HEK293T (cell line): ENCODE results near the gene CD40.

Source experiments
- CTCF ChIA-PET: fragments of 350-600 bp; formaldehyde crosslinking; extraction: SDS; loops from one replicate; lab custom pipeline; 2021; ENCODE audit warnings: antibody characterized with exemption, inconsistent platforms; lab: Yijun Ruan, JAX
- POLR2A ChIA-PET: fragments of 350-600 bp; formaldehyde crosslinking; extraction: SDS; loops from one replicate; lab custom pipeline; 2020; ENCODE audit warnings: antibody characterized with exemption, inconsistent platforms; lab: Yijun Ruan, JAX
- DNase-seq: peaks from one replicate; pipeline ENCODE4 v3.0.0; 2012; ENCODE audit warnings: mixed read lengths; ENCODE audit errors: extremely low spot score
- ARNT ChIP-seq: fragments of 450-650 bp; IDR thresholded peaks from 2 replicates; pipeline ENCODE4 v1.6.1; 2017; ENCODE audit warnings: mild to moderate bottlenecking
- BHLHE40 ChIP-seq: fragments of 450-650 bp; IDR thresholded peaks from 2 replicates; pipeline ENCODE4 v1.6.1; 2016; ENCODE audit warnings: mild to moderate bottlenecking, moderate library complexity, borderline replicate concordance
- CTBP1 ChIP-seq: fragments of 450-650 bp; IDR thresholded peaks from 2 replicates; pipeline ENCODE4 v1.6.1; 2016; ENCODE audit warnings: borderline replicate concordance
- ELF4 ChIP-seq: fragments of 450-650 bp; IDR thresholded peaks from 2 replicates; pipeline ENCODE4 v1.6.1; 2017; ENCODE audit warnings: antibody characterized with exemption
- FOXA1 ChIP-seq: fragments of 450-650 bp; IDR thresholded peaks from 2 replicates; pipeline ENCODE4 v1.6.1; 2016; ENCODE audit warnings: mild to moderate bottlenecking
- FOXK2 ChIP-seq: fragments of 450-650 bp; IDR thresholded peaks from 2 replicates; pipeline ENCODE4 v1.6.1; 2016; ENCODE audit warnings: mild to moderate bottlenecking
- FOXM1 ChIP-seq: fragments of 450-650 bp; IDR thresholded peaks from 2 replicates; pipeline ENCODE4 v1.6.1; 2017; ENCODE audit warnings: mild to moderate bottlenecking, borderline replicate concordance
- HDGF ChIP-seq: fragments of 450-650 bp; IDR thresholded peaks from 2 replicates; pipeline ENCODE4 v1.6.1; 2017; ENCODE audit warnings: antibody characterized with exemption, borderline replicate concordance
- L3MBTL2 ChIP-seq: fragments of 450-650 bp; conservative IDR thresholded peaks from 2 replicates; pipeline ENCODE4 v1.6.1; 2016; ENCODE audit warnings: mild to moderate bottlenecking
- LEF1 ChIP-seq: fragments of 450-650 bp; IDR thresholded peaks from 2 replicates; pipeline ENCODE4 v1.6.1; 2017; ENCODE audit warnings: mild to moderate bottlenecking, borderline replicate concordance
- NFRKB ChIP-seq: fragments of 450-650 bp; IDR thresholded peaks from 2 replicates; pipeline ENCODE4 v1.6.1; 2016; ENCODE audit warnings: mild to moderate bottlenecking, moderate library complexity
- PKNOX1 ChIP-seq: fragments of 450-650 bp; IDR thresholded peaks from 2 replicates; pipeline ENCODE4 v1.6.1; 2016
- SP1 ChIP-seq: fragments of 450-650 bp; IDR thresholded peaks from 2 replicates; pipeline ENCODE4 v1.6.1; 2017
- SUZ12 ChIP-seq: fragments of 450-650 bp; IDR thresholded peaks from 2 replicates; pipeline ENCODE4 v1.6.1; 2016; ENCODE audit warnings: mild to moderate bottlenecking
- TARDBP ChIP-seq: fragments of 450-650 bp; IDR thresholded peaks from 2 replicates; pipeline ENCODE4 v1.6.1; 2016
- ZNF384 ChIP-seq: fragments of 450-650 bp; IDR thresholded peaks from 2 replicates; pipeline ENCODE4 v1.6.1; 2016

CD40 gene

GRCh38 chr20:46167080-46167479 lies 49.0 kb downstream of the CD40 start:
- ChIA-PET CTCF (no interaction called here), POLR2A (interaction anchor here (1.4 kb wide), 1 partner anchor 10 kb away, joined by 3 read pairs; no protein-coding TSS in a partner anchor)
- DNase-seq = no peak
- no peak for TF ChIP-seq SUZ12
- no peak for TF ChIP-seq LEF1
- TF ChIP-seq L3MBTL2 = no peak
- TF ChIP-seq ELF4 = no peak
- TF ChIP-seq BHLHE40 = no peak
- no peak for TF ChIP-seq FOXA1
- TF ChIP-seq TARDBP = no peak
- TF ChIP-seq ARNT = no peak
- TF ChIP-seq HDGF = no peak
- TF ChIP-seq SP1 = no peak
- no peak for TF ChIP-seq NFRKB
- no peak for TF ChIP-seq FOXK2
- no peak for TF ChIP-seq FOXM1
- TF ChIP-seq ZNF384 = no peak
- no peak for TF ChIP-seq PKNOX1
- no peak for TF ChIP-seq CTBP1

GRCh38 chr20:46168438-46168837 lies 50.3 kb downstream of the CD40 start:
- CTCF ChIA-PET = no interaction called here
- POLR2A ChIA-PET = no interaction called here
- no peak for TF ChIP-seq L3MBTL2
- TF ChIP-seq FOXK2 = no peak
- no peak for DNase-seq

DNA sequence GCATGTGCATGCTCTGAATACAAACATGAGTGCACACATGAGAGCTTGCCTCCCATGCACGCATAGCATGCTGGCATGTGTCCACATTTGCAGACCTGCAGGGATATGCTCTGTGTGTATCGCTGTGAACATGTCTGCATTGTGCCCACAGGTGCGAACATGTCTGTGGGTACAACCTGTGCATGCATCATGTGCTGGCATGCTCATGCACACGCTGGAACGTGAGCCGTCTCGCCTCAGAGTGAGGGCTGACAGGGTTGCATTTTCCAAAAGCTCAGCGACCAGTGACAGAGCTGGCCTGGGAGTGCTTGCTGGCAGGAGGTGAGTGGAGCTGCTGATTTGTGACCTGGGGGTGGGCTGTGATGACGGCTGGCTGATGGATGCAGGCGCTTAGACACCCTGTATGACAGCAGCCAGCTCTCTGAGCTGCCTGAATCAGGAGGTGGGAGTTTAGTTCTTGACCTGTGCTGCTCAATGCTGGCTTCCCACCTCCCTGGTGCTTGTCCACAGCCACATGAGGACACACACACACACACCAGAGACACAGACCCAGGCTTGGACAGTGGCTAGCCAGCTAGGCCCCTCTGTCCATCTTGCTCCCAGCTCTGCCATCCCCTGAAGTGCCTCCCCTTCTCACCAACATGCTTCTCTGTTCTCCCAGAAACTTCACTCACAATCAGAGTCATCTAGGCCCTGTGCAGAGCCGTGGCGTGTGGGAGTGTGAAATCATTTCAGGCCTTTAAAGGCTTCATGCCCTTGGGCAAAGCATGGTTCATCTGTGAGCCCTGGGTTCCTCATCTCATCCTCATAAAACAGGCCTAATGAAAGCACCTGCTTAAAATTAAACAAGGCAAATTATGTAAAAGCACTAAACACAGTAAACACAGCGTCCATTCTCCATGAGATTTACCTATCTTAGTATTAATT lies 51.4 kb downstream of the CD40 start:
- no peak for DNase-seq
- ChIA-PET CTCF (interaction anchor here (0.9 kb wide), 1 partner anchor 37 kb away, joined by 3 read pairs; no protein-coding TSS in a partner anchor), POLR2A (no interaction called here)
- TF ChIP-seq CTBP1 (no peak), HDGF (no peak), NFRKB (no peak), ZNF384 (no peak), FOXK2 (no peak), ARNT (no peak), BHLHE40 (no peak), LEF1 (no peak), SUZ12 (no peak), FOXA1 (no peak), PKNOX1 (no peak), SP1 (no peak), FOXM1 (no peak), L3MBTL2 (no peak), TARDBP (no peak), ELF4 (no peak)

GRCh38 chr20:46171476-46171875 lies 53.4 kb downstream of the CD40 start:
- TF ChIP-seq SP1 (no peak), ZNF384 (no peak), ARNT (no peak), L3MBTL2 (no peak), SUZ12 (no peak), TARDBP (no peak), HDGF (no peak), ELF4 (no peak), FOXM1 (no peak), CTBP1 (no peak), LEF1 (no peak), FOXK2 (no peak), FOXA1 (no peak), NFRKB (no peak), PKNOX1 (no peak), BHLHE40 (no peak)
- CTCF ChIA-PET = no interaction called here

GRCh38 chr20:46171909-46172308 lies 53.8 kb downstream of the CD40 start:
- DNase-seq = no peak
- ChIA-PET POLR2A (no interaction called here), CTCF (interaction anchor here (1.0 kb wide), 1 partner anchor 43 kb away, joined by 3 read pairs; no protein-coding TSS in a partner anchor)
- TF ChIP-seq ARNT = no peak
- TF ChIP-seq SP1 = no peak
- TF ChIP-seq FOXK2 = no peak
- no peak for TF ChIP-seq L3MBTL2
- TF ChIP-seq HDGF = no peak
- TF ChIP-seq FOXM1 = no peak
- TF ChIP-seq ELF4 = no peak
- TF ChIP-seq TARDBP = no peak
- no peak for TF ChIP-seq BHLHE40

More at GRCh38 chr20:46171476-46171875, 53.4 kb downstream of the CD40 start:
- POLR2A ChIA-PET = no interaction called here
- no peak for DNase-seq

- DNase-seq = no peak
- CTCF ChIA-PET = interaction anchor here (0.8 to 1.0 kb wide), 2 partner anchors 43 to 132 kb away, joined by 3 read pairs; no protein-coding TSS in a partner anchor
- POLR2A ChIA-PET = no interaction called here
- TF ChIP-seq FOXA1 (no peak), ARNT (no peak), ZNF384 (no peak), LEF1 (no peak), PKNOX1 (no peak), TARDBP (no peak), L3MBTL2 (no peak), HDGF (no peak), CTBP1 (no peak), SP1 (no peak), NFRKB (no peak), BHLHE40 (no peak), SUZ12 (no peak)
These were observed 54.3 kb downstream of the CD40 start for GRCh38 chr20:46172455-46172854.
